Smooth muscle cell of bladder (primary cell): ENCODE data around the gene ASH1L. TPM values are rescaled to one million over a fixed set of nuclear protein-coding genes. Genes with fewer than 3 reads are reported as not detected.

Source experiments
- total RNA-seq: library from RNA; depleted of rRNA; stranded (reverse); fragments of >200 nt; gene quantifications from 2 replicates; pipeline ENCODE4 v1.2.3, GENCODE V29; 2014

The ASH1L gene, protein sequence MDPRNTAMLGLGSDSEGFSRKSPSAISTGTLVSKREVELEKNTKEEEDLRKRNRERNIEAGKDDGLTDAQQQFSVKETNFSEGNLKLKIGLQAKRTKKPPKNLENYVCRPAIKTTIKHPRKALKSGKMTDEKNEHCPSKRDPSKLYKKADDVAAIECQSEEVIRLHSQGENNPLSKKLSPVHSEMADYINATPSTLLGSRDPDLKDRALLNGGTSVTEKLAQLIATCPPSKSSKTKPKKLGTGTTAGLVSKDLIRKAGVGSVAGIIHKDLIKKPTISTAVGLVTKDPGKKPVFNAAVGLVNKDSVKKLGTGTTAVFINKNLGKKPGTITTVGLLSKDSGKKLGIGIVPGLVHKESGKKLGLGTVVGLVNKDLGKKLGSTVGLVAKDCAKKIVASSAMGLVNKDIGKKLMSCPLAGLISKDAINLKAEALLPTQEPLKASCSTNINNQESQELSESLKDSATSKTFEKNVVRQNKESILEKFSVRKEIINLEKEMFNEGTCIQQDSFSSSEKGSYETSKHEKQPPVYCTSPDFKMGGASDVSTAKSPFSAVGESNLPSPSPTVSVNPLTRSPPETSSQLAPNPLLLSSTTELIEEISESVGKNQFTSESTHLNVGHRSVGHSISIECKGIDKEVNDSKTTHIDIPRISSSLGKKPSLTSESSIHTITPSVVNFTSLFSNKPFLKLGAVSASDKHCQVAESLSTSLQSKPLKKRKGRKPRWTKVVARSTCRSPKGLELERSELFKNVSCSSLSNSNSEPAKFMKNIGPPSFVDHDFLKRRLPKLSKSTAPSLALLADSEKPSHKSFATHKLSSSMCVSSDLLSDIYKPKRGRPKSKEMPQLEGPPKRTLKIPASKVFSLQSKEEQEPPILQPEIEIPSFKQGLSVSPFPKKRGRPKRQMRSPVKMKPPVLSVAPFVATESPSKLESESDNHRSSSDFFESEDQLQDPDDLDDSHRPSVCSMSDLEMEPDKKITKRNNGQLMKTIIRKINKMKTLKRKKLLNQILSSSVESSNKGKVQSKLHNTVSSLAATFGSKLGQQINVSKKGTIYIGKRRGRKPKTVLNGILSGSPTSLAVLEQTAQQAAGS (N-terminal part only)
- 25.1 and 26.0 TPM in 2 replicates for total RNA-seq

DNA sequence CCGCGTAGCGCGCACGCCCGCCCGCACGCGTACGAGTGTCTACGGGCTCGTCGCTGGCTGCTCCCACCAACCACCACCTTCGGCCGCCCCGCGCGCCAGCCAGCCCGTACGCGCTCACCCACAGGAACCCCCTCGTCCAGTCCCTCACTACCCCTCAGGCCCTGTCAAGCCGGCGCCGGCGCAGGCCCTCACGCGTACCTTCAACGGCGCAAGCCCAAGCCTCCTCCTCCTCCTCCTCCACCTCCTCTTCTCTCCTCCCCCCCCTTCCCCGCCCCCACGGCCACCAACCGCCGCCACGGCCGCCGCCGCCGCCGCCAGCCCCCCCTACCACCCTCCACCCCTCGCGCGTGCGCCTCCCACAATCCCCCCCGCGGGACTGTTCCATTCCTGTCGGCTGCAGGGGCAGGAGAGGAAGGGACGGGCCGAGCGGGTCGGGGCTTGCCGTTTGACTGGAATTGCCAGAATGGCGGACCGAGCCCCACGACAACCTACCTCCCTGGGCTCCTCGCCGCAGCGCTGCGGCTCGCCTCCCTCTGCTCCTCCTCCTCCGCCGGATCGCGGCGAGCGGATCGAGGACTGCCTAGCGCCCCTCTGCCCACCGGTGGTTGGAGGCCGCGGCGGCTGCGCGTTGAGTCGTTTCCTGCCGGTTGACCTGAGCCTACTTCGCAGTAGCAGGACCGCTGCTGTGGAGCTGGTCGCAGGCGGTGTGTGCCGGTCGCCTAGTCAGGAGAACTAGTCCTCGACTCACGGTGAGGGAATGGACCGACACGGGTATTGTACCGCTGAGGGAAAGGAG, at the start of gene ASH1L:
Gene ASH1L (minus strand): TSS at position 223 of the 796 bp plus-strand sequence. CDS start 41,284 bp downstream, outside the sequence.

DNA sequence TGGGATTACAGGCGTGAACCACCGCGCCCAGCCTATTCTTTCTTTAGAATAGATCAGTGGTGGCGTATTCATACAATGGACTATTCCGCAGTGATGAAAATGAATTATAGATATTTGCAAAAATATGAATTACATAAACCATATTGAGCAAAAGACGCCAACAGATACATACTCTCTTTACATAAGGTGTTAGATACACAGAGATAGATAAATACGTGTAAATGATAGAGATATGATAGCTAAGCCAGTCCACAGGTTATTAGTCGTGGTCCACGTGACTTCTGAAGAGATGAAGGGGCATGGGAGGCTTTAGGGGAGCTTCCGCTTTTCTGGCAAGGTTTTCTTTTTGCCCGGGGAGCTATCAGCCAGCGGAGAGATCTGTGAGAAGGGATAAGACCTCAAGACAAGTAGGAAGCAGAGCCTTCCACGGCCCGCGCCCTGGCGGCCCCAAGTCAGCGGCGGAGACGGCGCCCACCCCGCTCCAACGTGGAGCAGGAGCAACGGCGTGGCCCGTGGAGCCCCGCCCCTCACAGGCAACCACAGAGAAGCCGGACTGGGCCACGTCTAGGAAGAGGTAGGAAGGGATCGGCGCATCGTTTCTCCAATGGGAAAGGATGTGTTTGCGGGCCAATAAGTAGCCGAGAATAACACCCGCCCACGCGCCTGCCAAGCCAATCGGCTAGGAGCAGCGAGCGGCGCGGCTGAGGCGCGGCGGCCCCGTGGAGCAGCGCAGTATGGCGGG, 47.1 kb upstream of the ASH1L start, which contains the start of gene MSTO1:
Gene MSTO1 (plus strand): TSS at position 704 of the 742 bp plus-strand sequence. CDS start 31 bp downstream, at position 735.

GRCh38 chr1:155320661-155321617, 241.7 kb downstream of the ASH1L start, which contains the start of gene RUSC1:
Gene RUSC1 (plus strand): TSS chr1:155320894. CDS start chr1:155321774, 880 bp downstream.

GRCh38 chr1:155308493-155309422, 253.8 kb downstream of the ASH1L start, which contains the start of gene FDPS:
Gene FDPS (plus strand): TSS chr1:155308866. CDS start chr1:155309790, 924 bp downstream.

GRCh38 chr1:155301342-155301841, 261.2 kb downstream of the ASH1L start, which contains the start of gene PKLR:
Gene PKLR (minus strand): TSS chr1:155301438. CDS start chr1:155301395, 43 bp downstream.

Other genes starting within 250 kb of the ASH1L start
- gene RUSC1, start 241.9 kb downstream of the ASH1L start, total RNA-seq = 5.4 and 5.7 TPM in 2 replicates
- 22.2 and 23.7 TPM in 2 replicates for gene MSTO1, start 47.4 kb upstream of the ASH1L start, total RNA-seq
- 39.6 and 44.1 TPM in 2 replicates for gene YY1AP1, start 126.0 kb upstream of the ASH1L start, total RNA-seq
- gene DAP3, start 126.3 kb upstream of the ASH1L start, total RNA-seq = 43.2 and 45.2 TPM in 2 replicates